Astrocyte of the hippocampus (primary cell): ENCODE data around the gene DENND1C.
"Not testable (repeated sequence)": the region's sequence is repeated elsewhere in the genome, so short reads cannot be mapped to it uniquely, and the experiment has no call there.

Source experiments
- DNase-seq: peaks from one replicate; pipeline ENCODE4 v3.0.0; 2011; ENCODE audit warnings: low read depth, low spot score

The DENND1C gene

GRCh38 chr19:6453951-6454565 lies 27.5 kb downstream of the DENND1C start:
- no peak for DNase-seq

- DNase-seq, result no peak
Measured at GRCh38 chr19:6452899-6453298, 28.7 kb downstream of the DENND1C start.

GRCh38 chr19:6452223-6452614 lies 29.4 kb downstream of the DENND1C start:
- DNase-seq, result no peak

GRCh38 chr19:6451583-6452222 lies 29.9 kb downstream of the DENND1C start:
- DNase-seq, result no peak

- DNase-seq, result no peak
Measured at GRCh38 chr19:6450166-6450565, 31.4 kb downstream of the DENND1C start.

- no peak for DNase-seq
Measured at GRCh38 chr19:6448045-6448444, 33.5 kb downstream of the DENND1C start.

- no peak for DNase-seq
Measured at GRCh38 chr19:6446452-6446851, 35.1 kb downstream of the DENND1C start.

- DNase-seq, result no peak
Measured at GRCh38 chr19:6443986-6444385, 37.6 kb downstream of the DENND1C start.

- no peak for DNase-seq
Measured at GRCh38 chr19:6442087-6442688, 39.4 kb downstream of the DENND1C start.

GRCh38 chr19:6440905-6441304 lies 40.7 kb downstream of the DENND1C start:
- no peak for DNase-seq

- no peak for DNase-seq
Measured at GRCh38 chr19:6439743-6440142, 41.8 kb downstream of the DENND1C start.

- no peak for DNase-seq
Measured at GRCh38 chr19:6433663-6434062, 47.9 kb downstream of the DENND1C start, which contains the start of gene SLC25A41. TSS of gene SLC25A41 (minus strand) at chr19:6433763. CDS start at chr19:6433693, 70 bp downstream.

- DNase-seq, result no peak
Measured at GRCh38 chr19:6433165-6433564, 48.4 kb downstream of the DENND1C start.

- DNase-seq, result no peak
Measured at GRCh38 chr19:6431891-6432290, 49.7 kb downstream of the DENND1C start.

GRCh38 chr19:6429419-6430221 lies 52.0 kb downstream of the DENND1C start:
- no peak for DNase-seq

GRCh38 chr19:6428692-6429418 lies 52.7 kb downstream of the DENND1C start:
- not testable (repeated sequence) for DNase-seq

- DNase-seq, result no peak
Measured at GRCh38 chr19:6427131-6427530, 54.5 kb downstream of the DENND1C start.

GRCh38 chr19:6425732-6426620 lies 55.6 kb downstream of the DENND1C start:
- no peak for DNase-seq

GRCh38 chr19:6424939-6425731 lies 56.5 kb downstream of the DENND1C start:
- DNase-seq, result peak; percentile 100
